HG02943 (cell line): ENCODE results near the gene CASKIN1.

Source experiments
- ATAC-seq: cut with Tn5 transposase; IDR thresholded peaks from one replicate; pipeline ENCODE4 v1.9.1; 2021; ENCODE audit warnings: mild to moderate bottlenecking, low read depth, moderate library complexity; ENCODE audit not compliant: unreplicated experiment

The CASKIN1 gene

DNA sequence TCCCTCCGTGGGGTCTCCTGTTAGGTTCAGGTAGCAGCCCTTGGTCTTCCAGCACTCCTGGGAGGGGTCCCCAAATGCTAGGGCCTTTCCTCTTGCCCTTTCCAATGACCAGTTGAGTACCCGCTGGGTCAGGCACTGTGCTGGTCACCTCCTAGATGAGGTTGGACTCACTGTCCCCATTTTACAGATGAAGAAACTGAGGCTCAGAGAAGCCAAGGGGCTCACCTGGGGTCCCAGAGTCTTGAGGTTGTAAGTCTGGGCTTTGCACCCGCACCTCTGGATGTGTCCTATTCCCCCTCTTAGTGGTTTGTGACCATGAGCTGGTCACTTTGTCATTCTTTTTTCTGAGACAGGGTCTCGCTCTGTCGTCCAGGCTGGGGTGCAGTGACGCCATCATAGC lies 1.4 kb upstream of the CASKIN1 start:
- ATAC-seq = no peak

DNA sequence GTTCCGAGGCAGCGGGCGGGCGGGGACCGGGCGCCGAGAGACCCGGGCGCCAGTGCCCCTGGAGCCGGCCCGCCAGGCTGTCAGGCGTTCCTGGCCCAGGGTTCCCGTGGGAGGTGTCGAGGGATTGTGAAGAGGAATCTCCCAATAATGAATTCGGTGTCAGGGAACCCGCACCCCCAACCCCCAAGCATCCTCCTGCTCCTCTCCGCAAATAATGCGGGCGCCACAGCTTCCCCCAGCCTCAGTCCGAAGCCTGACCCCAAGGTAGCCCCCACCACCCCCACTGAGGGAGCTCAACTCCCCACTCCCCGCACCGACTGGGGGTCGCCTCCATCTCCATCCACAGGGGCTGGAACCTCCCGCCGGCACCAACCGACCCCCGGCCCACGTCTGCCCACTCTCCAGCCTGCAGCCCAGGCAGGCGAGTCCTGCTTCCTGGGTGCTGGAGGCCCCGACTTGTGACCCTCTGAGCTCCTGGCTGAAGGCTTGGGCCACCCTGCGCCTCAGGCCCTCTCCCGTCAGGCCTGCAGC lies 641 bp upstream of the CASKIN1 start:
- no peak for ATAC-seq

DNA sequence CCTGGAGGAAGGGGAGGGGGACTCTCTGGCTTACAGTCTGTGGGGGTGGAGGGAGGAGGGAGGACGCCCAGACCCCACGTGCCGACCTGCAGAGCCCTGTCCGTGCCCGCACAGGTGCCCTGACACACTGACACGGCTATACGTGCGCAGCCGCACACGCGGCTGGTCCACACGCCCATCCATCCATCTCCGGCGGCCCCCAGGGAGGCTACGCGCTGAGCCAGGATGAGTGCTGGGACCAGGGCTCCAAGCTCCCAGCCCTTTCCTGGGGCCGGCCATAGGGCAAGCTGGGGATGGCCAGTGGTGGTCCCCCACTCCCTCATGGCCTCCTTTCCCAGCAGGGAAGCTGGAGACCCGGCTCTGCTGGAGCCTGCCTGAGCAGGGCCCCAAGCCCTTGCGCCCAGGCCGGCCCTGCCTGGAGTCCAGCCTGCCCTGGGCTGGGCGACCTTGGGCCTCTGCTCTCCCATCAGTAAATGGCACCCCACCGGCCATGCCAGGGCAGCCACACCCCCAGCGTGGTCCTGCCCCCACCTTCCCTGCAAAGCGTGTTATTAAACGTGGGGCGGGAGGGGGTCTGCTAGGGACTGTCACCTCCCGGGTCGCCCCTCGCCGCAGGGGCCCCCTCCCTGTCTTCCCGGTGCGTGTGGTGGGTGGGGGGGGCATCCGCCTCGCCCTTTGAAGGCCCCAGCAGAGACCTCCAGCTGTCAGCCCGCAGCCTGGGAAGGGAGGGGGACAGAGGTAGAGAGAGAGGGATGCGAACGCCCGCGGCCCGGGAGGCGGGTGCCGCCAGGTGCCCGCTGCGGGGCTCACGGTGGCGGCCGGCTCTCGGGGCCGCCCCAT lies 863 bp downstream of the CASKIN1 start:
- no peak for ATAC-seq

DNA sequence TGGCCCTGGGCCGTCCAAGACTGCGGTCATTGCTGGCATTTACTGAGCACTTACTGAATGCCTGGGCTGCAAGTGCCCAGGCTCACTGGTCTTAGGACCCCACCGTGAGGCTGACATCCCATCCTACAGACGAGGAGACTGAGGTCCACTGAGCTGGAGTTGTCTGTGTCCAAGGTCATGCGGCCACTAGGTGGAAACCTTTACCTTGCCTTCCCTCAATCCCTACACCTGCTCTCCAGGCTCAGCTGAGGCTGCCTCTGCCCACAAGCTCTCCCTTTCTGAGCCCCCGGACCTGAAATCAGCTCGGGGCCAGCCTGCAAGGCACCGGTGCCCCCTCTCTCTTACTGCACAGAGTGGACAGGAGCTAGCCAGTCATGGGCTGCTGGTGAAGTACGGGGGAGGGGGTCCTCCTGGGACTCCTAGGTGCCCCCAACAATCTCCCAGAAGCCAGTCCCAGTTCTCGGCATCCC lies 1.5 kb downstream of the CASKIN1 start:
- ATAC-seq = no peak

DNA sequence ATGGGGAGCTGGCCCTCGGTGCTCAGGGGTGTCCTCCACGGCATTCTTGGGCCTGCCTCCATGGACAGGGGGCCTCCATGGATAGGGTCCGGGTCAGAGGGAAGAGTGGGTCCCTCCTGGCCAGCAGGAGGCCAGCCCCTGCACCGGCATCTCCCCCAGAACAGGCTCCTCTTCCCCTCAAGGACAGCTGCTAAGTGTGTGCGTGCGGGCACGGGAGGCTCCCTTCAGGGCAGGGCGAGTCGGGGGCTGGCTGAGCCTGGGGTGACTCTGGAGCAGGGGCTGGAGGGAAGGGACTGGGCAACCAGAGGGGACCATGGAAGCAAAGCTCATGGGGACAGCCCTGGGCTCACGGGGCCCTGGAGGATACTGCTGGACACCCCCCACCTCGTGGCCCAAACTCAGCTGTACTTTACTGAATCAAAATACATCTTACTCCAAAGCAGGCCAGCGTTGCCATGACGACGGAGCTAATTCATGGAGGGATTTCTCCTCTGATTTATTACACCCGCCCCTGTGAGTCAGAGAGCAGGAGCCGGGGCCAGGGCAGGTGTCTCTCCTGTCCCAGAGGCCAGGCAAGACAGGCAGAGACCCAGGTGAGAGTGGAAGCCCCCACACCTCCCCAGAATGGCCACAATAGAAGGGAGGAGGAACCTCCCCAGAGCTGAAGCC lies 2.1 kb downstream of the CASKIN1 start:
- no peak for ATAC-seq

DNA sequence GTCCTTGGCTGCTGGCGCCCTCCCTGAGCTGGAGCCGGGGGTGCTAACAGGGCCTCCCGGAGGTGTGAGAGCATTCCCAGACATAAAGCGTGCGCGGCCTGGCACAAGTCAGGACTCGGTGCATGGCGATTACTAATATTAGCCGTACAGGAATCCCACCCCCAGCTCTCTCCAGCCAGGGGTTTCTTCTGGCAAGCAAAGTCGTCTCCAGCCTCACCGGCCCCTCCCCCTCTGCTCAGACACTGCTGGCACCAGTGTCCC lies 5.0 kb downstream of the CASKIN1 start:
- no peak for ATAC-seq

DNA sequence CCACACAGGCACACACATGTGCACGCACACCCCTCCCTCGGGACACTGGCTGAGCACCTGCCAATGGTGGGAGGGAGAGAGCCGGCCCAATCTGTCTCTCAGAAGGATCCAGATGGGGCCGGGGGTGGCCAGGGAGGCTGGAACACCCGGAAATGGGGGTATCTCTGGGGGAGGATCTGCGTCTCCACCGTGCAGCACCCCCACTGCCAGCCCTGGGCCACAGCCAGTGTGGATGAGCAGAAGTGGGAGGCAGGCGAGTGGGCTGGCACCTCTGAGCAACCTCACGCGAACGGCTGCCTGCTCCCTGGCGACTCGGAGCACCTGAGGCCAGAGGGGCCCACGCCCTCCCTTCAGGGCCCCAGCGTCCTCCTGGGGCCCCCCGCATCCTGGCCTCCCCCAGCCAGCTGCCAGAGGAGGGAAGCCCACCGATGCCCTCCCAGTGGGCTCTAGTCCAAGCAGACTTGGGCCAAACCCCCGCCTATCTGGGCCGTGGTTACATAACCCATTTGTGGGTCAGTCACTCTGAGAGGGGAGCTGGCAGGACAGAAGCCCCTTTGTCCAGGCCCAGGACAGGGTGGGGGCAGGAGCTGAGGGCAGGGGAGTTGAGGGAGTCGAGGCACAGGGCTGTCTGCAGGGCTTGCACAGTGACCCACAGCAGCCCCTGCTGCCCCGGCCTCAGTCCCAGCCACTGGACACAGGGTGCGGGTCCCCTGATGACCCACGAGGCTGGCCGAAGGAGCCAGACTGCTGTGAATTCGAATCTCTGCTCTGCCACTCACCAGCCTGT lies 5.6 kb downstream of the CASKIN1 start:
- ATAC-seq = no peak

DNA sequence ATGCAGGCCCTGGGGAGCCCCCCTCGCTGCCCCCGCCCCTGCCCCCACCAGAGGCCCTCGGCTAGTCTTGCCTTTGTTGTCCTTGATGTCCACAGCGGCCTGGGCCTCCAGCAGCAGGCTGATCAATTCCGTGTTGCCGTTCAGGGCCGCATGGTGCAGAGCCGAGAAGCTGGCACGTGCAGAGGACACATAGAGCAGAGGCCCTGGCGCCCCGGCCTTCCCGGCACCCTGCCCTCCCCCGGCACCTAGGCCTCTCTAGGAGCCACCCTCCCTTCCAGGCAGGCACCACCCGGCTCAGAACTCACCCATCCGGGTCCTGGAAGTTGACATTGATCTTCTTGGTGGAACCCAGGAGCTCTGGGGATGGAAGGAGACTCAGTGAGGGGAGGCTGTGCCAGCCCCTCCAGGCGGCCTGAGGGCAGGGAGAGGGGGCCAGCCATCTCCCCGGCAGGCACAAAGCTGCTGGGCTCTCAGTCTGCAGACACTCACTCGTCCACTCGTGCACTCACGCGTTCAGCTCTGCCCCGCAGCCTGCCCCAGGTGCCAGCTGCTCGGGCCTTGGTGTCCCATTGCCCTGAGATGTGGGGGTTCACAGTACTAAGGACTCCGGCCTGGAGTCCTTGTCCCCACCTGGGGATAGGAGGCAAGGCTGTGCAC lies 6.3 kb downstream of the CASKIN1 start:
- ATAC-seq = no peak

DNA sequence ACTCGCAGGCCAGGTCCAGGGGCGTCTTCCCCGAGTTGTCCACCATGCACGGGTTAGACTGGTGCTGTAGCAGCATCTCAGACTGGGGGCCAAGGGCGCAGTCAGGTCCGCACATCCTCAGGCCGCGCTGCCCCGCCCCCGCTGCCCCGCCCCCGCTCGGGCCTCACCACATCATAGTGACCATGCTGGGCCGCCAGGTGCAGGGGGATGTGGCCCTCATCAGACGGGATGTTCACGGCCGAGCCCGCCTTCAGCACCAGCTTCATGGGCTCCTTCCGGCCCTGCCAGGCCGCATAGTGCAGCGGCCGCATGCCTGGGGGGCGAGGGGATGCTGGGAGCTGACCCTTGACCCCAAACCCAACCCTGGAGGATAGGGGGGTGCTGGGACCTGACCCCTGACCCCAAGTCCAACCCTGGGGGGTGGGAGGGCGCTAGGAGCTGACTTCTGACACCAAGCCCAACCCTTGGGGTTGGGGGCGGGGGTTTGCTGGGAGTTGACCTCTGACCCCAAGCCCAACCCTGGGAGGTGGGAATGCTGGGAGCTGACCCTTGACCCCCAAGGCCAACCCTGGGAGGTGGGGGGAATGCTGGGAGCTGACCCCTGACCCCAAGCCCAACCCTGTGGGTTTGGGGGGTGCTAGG lies 7.0 kb downstream of the CASKIN1 start:
- ATAC-seq = no peak

DNA sequence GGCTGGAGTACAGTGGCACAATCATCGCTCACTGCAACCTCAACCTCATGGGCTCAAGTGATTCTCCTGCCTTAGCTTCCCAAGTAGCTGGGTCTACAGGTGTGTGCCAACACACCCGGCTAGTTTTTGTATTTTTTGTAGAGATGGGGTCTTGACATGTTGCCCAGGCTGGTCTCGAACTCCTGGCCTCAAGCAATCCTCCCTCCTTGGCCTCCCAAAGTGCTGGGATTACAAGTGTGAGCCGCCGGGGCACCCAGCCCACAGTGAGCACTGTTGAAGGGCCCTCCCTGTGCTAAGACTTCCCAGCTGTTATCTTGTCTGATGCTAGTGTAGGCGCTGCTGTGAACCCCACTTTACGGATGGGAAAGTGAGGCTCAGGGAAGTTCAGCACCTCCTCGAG lies 8.0 kb downstream of the CASKIN1 start:
- no peak for ATAC-seq

DNA sequence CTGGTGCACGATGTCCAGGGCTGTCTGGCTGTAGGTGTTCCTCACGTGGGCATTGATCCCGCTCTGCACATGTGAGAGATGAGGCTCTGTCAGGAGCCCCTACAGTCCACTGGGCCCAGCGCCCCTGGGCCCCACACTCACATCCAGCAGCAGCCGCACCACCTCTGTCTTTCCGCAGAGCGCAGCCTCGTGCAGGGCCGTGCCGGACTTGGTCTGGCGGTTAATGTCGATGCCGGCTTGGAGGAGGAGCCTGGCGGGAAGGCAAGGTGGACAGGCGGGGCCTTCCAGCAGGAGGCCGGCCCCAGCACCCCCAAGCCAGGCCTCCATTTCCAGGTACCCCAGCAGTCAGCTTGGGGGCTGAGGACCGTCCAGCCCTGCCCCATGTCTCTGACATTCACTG lies 9.2 kb downstream of the CASKIN1 start:
- no peak for ATAC-seq

DNA sequence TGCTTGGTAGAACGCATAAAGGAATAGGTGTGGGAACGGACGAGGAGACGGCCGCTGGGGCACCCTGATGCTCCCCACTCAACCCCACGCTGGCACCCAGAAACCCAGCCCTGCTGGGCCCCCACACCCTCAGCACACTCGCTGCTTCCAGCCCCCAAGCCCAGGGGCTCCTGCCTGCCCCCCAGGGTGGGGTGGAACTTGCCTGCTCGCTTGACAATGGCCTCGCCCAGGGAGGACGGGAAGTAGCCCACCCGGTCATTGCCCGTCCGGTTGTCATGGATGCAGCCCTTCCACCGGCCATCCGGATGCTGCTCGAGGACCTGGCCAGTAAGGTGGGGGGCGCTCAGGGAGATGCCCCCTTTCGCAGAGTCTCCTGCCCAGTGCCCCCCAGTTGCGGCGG lies 9.9 kb downstream of the CASKIN1 start:
- no peak for ATAC-seq

DNA sequence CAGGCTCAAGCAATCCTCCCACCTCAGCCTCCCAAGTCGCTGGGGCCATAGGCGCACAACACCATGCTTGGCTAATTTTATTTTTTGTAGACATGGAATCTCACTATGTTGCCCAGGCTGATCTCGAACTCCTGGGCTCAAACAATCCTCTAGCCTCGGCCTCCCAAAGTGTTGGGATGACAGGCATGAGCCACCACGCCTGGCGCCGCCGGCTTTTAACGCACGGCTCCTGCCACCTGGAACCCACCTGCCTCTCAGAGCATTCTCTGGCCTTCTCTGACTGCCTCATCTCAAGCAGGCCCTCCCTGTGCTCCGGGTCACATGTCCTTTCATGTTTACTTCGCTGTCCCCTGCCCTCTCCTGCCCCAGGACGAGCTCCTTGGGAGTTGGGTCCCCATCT lies 10.3 kb downstream of the CASKIN1 start:
- ATAC-seq = no peak

DNA sequence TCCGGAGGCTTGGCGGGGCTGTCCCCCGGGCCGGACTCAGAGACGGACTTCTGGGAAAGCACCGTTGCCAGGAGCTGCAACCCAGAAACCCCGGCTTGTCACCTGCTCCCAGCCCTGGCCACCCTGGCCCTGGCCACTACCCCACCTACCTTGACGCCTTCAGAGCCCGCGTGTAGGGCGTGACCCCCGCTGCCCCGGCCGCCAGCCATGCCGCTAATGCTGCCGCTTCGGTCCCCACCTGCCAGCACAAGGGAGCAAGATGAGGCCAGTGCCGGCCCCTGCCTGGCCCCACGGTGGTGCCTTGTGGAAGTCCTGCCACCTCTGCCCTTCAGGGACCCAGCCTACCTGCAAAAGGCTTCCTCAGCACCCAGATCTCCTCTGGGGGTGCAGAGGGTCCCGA lies 11.4 kb downstream of the CASKIN1 start:
- ATAC-seq = no peak

DNA sequence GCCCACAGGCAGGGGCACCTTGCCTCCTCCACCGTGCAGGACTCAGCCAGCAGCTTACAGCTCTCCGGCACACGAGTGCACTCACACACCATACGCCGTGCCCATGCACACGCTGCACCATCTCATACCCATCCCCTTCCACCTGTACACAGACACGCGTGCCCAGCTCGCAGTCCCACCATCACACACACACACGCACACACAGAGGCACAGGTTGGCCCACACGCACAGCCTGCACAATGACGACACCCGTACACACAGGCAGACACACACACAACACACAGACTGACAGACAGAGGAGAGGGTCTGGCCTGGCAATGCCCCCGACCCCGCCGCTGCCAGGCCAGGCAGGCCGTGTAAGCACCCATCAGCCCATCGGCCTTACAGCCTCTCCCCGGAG lies 12.1 kb downstream of the CASKIN1 start:
- no peak for ATAC-seq

DNA sequence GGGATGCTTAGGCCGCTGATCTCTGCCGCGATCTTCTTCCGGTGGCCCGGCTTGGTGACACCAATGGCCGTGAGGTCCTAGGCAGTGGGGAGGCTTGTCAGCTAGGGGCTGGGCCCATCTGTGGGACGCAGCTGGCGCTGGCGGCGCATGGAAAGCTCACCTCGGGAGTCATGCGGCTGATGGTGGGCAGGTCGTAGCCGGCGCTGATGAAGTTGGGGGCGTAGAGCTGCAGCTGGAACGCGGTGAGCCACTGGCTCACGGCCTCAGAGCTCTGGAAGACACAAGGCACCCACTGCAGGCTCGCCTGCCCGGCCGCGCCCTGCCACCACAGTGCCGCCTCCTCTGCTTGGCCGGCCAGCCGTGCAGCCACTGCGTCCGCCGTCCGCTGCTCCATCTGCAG lies 12.7 kb downstream of the CASKIN1 start:
- no peak for ATAC-seq

DNA sequence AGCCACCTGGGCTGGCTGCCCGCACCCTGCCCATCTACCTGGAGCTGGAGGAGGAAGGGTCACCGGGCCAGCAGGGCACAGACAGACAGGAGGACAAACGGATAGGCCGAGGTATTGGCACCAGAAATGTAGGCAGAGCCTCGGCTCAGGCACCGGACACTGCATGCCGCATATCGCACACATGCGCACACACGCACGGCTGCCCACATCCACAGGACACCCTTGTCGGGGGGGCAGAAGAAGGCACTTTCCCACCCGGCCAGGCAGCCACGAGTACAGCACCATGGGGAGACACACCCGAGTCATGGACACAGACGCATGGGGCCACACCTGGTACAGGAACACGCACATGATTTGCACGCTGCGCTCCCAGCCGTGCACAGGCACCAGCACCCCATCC lies 14.5 kb downstream of the CASKIN1 start:
- ATAC-seq = no peak

DNA sequence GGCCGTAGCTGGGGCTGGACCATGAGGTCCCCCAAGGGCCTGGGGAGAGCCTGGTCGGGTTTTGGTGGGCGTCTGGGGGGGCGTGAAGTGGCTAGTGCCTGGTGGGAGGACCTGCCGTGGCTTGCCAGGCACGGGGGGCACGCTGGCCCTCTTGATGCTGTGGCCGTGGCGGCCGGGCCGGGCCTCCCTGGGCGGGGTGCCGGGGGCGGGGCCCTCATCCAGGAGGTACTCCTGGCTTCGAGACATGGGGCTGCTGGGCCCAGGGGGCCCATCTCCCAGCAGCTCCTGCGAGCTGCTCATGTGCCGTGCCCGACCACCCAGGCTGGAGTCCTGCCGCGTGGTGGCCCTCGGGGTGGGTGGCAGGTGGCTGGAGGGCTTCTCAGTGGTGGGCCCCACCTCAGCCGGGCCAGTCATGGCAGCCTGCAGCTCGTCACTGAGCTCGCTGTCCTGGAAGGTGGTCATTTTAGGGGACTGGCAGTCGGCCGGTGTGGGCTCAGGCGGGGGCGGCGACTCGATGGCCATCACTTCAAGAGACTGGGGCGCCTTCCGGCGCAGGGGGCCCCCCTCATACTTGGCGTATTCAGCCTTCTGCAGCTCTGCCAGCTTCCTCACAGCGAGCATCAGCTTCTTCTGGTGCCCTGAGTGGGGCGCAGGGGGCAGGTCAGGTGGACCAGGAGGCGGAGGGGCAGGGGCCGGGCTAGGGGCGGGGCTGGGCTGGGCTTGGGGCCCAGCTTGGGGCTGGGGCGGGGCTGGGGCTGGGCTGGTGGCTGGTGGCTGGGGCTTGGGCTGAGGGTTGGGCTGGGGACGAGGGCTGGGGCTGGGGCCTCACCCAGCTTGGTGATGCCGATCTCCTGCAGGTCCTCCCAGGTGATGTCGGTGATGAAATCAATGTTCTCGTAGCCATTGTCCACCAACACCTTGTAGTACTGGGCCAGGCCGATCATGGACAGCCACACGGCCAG lies 15.2 kb downstream of the CASKIN1 start:
- ATAC-seq = no peak

DNA sequence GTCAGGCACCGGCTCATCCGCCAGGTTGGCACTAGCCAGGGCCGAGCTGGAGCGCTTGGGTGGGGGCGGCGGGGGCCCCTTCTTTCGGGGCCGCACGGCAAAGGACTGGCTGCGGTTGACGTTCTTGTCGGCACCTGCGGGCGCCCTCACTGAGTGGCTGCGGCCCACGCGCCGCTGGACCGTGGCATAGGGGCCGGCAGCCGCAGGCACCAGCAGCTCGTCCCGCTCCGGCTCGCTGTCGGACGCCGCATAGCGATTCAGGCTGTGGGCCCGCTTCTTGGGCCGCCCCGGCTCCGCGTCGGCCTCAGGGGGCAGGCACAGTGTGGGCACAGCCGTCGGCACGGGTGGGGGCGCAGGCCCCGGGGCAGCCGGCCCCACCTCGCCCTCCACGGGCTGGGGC lies 15.9 kb downstream of the CASKIN1 start:
- no peak for ATAC-seq
